HG03432 (cell line): Measurements from ENCODE around the gene P2RY14.
"Not testable (repeated sequence)": the region's sequence is repeated elsewhere in the genome, so short reads cannot be mapped to it uniquely, and the experiment has no call there.

Source experiments
- ATAC-seq: cut with Tn5 transposase; IDR thresholded peaks from one replicate; pipeline ENCODE4 v1.9.1; 2021; ENCODE audit warnings: mild to moderate bottlenecking, moderate library complexity; ENCODE audit not compliant: unreplicated experiment

The P2RY14 gene

DNA sequence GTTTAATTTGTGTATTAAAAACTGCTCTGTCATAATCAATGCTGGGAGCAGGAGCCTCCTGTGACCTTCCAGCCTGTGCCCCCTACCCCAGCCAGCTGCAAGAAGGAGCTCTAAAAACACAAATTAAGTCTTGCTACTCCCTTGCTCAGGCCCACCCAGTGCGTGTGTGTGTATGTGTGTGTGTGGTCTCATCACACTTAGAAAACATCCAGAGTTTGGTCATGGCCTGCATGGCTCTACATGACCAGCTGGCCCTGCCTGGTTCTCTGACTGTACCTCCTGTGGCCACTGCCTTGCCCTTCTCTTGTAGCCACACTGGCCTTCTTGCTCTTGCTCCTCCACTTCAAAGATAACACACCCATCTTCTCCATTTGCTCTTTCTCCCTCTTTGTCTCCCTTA, 13.7 kb downstream of the P2RY14 start:
- ATAC-seq: no peak

DNA sequence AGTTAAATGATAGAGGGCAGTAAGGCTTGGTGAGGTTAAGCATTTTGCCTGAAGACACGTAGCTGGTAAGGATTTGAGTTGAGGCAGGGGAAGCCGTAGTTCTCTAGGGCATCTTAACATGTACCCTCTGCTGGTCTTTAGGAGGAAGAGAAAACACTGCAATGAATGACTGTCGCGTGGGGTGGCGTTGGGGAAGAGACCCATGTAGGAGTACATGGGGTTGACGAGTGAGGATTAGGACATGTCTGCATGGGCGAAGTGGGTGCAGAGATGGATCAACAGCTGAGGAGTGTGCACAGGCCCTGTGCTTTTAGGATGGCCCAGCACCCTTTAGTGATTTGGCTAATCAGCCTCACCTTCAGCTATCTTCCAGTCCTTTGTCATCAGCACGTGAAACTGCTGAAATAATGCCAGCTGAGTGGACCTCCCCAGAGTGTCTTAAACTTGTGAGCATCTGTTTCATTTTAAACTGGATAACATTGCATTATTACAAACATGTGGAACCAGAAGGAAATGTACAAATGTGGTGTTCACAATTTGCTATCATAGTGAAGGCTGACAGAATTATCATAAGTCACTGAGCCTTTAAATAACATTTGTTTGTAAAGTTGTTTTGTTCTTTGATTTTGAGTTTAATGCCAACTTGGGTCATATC, 15.3 kb downstream of the P2RY14 start:
- ATAC-seq: no peak

- ATAC-seq: no peak
Measured at GRCh38 chr3:151259664-151260063, 18.7 kb downstream of the P2RY14 start.

- no peak for ATAC-seq
Measured at GRCh38 chr3:151256749-151257148, 21.6 kb downstream of the P2RY14 start.

GRCh38 chr3:151248772-151249337, 29.5 kb downstream of the P2RY14 start:
- ATAC-seq: no peak

DNA sequence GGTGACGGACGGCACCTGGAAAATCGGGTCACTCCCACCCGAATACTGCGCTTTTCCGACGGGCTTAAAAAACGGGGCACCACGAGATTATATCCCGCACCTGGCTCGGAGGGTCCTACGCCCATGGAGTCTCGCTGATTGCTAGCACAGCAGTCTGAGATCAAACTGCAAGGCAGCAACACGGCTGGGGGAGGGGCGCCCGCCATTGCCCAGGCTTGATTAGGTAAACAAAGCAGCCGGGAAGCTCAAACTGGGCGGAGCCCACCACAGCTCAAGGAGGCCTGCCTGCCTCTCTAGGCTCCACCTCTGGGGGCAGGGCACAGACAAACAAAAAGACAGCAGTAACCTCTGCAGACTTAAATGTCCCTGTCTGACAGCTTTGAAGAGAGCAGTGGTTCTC, 36.3 kb downstream of the P2RY14 start:
- ATAC-seq: not testable (repeated sequence)

- ATAC-seq: no peak
Measured at GRCh38 chr3:151236736-151237135, 41.6 kb downstream of the P2RY14 start.

DNA sequence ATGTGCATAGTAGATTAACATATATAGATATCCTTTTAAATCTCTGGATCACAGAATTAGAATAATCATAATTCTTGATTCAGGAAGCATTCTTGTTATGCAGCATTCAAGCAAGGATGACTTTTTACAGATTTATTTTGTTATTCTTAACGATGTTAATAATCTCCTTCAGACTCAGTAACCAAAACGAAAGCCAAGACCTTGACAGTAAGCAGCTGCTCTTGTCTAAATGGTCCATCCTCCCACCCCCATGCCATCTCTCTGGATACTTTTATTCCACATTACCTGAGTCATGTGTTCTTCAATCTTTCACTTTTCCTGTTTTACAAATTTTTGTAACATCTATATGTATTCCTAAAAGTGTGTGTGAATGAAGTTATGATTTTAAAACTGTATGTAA, 42.0 kb downstream of the P2RY14 start:
- no peak for ATAC-seq

DNA sequence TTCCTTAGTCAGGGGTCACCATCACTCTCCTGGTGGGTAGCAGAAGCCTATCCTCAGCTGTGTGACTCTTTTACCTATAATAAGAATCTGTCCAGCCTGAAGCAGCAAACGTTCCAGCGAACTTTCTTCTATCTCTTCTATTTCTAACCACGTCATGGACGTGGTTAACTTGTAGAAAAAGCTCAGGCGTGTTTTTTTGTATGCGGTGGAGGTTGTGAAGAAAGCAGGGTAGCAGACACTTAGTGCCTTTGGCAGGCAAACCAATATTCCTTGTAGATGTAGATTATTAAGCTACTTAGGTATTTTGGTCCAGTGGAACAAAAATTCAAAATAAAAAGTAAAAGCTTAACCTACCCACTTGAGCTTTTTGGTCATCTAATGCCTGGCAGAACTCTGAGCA, 43.5 kb downstream of the P2RY14 start:
- no peak for ATAC-seq

DNA sequence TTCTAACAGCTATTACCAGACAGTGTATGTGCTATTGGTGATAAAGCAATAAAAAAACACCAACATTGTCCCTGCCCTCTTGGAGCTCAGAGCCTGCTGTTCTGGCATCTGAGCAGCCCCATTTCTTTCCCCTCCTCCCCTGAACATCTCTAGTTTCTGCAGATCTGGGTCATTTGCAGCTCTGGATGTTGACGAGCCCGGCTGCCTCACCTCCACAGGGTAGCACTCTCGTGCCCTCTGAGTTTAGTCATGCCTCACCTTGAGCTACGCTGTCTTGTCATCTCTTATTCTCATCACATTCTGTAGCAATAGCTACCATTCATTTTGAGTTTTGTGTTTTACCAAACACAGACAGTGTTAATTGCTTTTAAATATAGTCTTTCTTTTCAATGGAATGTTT, 45.4 kb downstream of the P2RY14 start:
- ATAC-seq: no peak

DNA sequence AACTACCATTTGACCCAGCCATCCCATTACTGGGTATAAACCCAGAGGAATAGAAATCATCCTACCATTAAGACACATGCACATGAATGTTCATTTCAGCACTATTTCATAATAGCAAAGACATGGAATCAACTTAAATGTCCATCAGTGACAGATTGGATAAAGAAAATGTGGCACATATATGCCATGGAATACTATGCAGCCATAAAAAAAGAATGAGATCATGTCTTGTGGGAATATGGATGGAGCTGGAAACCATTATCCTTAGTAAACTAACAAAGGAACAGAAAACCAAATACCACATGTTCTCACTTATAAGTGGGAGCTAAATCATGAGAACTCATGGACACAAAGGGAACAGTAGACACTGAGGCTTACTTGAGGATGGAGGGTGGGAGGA, 45.9 kb downstream of the P2RY14 start:
- ATAC-seq: not testable (repeated sequence)

GRCh38 chr3:151230646-151231045, 47.7 kb downstream of the P2RY14 start:
- peak; percentile 63 for ATAC-seq

DNA sequence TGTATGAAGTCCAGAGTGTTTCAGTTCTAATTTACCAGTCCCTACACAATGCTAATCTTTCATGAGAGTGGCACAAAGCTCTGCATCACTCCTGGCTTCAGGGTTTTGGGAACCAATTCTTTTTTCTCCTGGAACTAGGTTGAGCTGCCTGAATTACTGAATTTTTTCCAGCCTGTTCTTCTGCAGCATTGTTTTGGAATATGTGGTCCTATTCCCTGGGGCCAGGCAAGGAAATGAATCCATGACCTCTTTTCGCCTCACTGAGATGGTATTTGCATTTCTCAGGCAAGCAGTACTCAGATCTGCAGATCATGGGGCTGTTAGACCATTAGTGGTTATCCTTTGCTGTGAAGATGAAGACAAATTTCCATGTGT, 49.7 kb downstream of the P2RY14 start:
- ATAC-seq: peak; percentile 29

DNA sequence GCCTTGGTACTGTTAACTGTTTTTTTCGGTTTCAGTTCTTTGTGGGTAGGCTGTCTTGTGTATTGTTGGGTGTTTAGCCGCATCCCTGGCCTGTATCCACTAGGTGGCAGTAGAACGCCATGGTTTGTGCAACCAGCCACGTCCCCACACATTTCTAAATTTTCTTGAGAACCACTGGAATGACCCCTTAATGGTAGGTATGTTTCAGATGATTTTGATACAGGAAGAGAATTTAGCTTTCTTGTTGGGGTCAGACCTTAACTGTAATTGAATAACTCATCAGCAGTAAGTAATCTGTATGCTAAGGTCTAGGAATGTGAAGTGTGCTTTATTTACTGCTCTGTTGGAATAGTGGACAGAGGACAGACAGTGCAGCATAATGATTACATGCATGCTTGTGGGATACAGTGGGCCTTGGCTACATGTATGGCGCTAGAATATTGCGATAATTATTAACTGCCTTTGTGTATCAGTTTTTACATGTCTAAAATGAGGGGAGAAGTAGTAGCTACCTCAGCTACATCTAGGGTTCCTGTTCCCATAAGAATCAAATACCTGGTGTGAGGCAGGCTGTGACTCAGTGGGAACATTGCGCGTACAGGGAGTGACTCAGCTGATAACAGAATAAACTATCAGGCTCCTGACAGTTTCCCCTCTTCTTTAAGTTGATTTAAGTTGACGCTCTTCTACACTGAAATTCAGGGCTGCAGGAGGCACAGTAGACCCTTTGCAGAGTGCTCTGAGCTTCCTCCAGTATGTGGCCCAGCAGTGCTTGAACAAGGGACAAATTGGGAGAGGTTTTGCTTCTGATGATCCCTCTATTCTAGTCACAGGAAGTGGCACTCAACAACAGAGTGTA, 50.3 kb downstream of the P2RY14 start:
- ATAC-seq: peak; percentile 84

DNA sequence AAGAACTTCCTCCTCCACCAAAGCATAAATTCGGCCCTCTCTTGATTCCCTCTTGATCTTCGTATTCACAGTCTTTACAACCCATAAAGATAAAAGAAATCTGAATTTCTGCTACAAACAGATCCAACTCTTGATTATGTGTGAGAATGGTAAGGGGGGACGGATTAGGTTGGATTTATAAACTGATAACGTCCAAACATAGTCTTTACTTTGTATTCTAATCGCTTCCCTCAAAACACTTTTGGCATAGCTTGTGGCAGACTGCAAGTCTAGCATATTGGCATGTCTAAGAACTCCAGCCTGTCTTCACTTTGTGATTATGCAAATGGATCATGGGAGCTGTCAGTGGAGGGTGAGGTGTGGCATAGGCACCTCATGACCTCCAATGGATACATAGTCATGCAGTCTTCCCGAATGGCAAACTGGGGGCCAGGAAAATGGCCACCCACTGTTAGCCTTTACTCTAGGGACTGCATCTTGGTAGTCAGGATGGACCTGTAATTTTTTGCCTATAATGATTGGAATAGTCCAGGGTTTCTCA, 51.0 kb downstream of the P2RY14 start:
- peak; percentile 40 for ATAC-seq

- no peak for ATAC-seq
Measured at GRCh38 chr3:151226825-151227224, 51.5 kb downstream of the P2RY14 start.

DNA sequence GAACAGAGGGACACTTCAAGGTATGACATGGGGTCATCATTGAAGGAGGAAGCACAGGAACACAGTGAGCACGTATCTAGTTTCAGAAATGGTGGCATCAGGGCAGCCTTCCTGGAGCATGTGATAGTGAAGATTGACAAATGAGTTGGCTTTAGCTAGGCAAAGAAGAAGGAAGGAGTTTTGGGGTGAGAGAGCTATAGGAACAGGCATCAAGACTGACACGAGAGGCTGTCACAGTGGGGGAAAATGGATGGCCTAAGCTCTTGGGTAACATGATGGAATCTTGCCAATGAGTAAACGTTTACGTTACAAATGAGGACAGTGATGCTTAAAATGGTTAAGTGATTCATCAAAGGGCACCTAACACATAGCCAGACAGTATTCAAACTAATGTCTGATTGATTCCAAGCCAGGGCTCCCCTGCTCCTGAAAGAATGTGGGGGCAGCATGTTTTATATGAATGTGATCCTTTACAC, 52.2 kb downstream of the P2RY14 start:
- no peak for ATAC-seq

- ATAC-seq: no peak
Measured at GRCh38 chr3:151225040-151225975, 53.0 kb downstream of the P2RY14 start.

DNA sequence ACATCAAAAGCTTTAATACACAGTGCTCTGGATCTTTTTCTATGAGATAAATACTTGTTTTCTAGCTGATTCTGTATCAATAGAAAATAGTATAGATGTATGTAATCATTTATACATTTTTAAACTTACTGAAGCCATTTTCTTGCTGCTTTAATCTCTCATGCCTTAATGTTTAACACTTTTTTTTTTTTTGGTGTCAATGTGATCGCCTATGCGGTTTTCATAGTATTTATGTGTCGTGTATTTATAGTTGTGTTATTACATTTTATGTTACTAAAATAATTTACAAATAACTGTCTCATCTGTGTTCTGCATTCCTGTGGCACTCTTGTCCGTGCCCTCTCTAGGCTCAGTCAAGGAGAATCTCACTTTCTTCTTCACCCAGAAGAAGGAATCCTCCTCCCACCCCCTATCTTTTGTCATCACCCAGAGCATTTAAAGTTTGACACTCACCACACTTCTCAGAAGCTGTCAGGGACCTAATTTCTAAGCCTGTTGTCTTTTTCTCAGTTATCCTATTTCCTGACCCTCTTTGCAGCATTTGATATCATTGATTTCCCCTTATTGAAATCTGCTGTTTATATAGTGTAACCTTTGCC, 54.0 kb downstream of the P2RY14 start:
- no peak for ATAC-seq

DNA sequence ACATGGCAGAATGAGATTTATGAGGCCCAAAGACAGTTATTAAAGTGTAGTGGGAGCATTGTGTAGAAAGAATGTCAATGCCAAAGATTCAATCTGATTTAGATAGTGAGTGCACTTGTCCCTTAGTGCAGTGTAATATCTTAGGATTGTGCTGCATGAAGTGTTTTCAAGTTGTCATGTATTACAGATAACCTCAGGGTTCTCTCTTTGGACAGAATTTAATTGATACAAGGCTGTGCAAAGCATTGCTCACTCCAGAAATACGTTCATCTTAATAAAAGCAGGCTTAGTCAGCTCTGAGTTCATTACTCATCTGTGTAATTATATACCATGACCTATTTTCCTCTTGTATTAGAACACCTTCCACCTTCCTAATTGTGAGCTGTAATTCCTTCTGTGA, 59.3 kb downstream of the P2RY14 start:
- no peak for ATAC-seq
